Measurements from ENCODE around the gene GLE1.
A peak's percentile ranks its signal among the peaks of the same experiment; 100 is the strongest.

GLE1 gene

GRCh38 chr9:128552744-128553440 lies 48.4 kb downstream of the GLE1 start:
- no peak for TF ChIP-seq GATA2 (IDR thresholded peaks at IDR 0.05; ENCODE audit: low read depth, low read length)
- no peak for TF ChIP-seq GATA3 (IDR thresholded peaks at IDR 0.05; ENCODE audit: low read depth, low read length)

- no peak for TF ChIP-seq GATA2 (IDR thresholded peaks at IDR 0.05; ENCODE audit: low read depth, low read length)
- TF ChIP-seq GATA3 (IDR thresholded peaks at IDR 0.05; ENCODE audit: low read depth, low read length), result no peak
Measured at GRCh38 chr9:128553728-128554127, 49.2 kb downstream of the GLE1 start.

- no peak; the same call in 1 of the 2 replicates for TF ChIP-seq GATA2 (IDR thresholded peaks at IDR 0.05; ENCODE audit: low read depth, low read length)
- TF ChIP-seq GATA3 (IDR thresholded peaks at IDR 0.05; ENCODE audit: low read depth, low read length), result no peak
Measured at GRCh38 chr9:128554155-128554862, 49.8 kb downstream of the GLE1 start.

- TF ChIP-seq GATA3 (IDR thresholded peaks at IDR 0.05; ENCODE audit: low read depth, low read length) (no peak), GATA2 (IDR thresholded peaks at IDR 0.05; ENCODE audit: low read depth, low read length) (no peak)
Measured at GRCh38 chr9:128555180-128555721, 50.7 kb downstream of the GLE1 start.

- TF ChIP-seq GATA3 (IDR thresholded peaks at IDR 0.05; ENCODE audit: low read depth, low read length), result no peak
- TF ChIP-seq GATA2 (IDR thresholded peaks at IDR 0.05; ENCODE audit: low read depth, low read length), result no peak
Measured at GRCh38 chr9:128556276-128556675, 51.8 kb downstream of the GLE1 start.

- TF ChIP-seq GATA2 (IDR thresholded peaks at IDR 0.05; ENCODE audit: low read depth, low read length) (no peak), GATA3 (IDR thresholded peaks at IDR 0.05; ENCODE audit: low read depth, low read length) (no peak)
Measured at GRCh38 chr9:128556926-128557634, 52.6 kb downstream of the GLE1 start.

- peak; percentile 88 for TF ChIP-seq GATA2 (IDR thresholded peaks at IDR 0.05; ENCODE audit: low read depth, low read length)
- no peak for TF ChIP-seq GATA3 (IDR thresholded peaks at IDR 0.05; ENCODE audit: low read depth, low read length)
Measured at GRCh38 chr9:128558431-128559310, 54.2 kb downstream of the GLE1 start.

- TF ChIP-seq GATA2 (IDR thresholded peaks at IDR 0.05; ENCODE audit: low read depth, low read length) (no peak), GATA3 (IDR thresholded peaks at IDR 0.05; ENCODE audit: low read depth, low read length) (no peak)
Measured at GRCh38 chr9:128565578-128565977, 61.1 kb downstream of the GLE1 start.

GRCh38 chr9:128568470-128569078 lies 64.1 kb downstream of the GLE1 start:
- TF ChIP-seq GATA3 (IDR thresholded peaks at IDR 0.05; ENCODE audit: low read depth, low read length) (no peak), GATA2 (IDR thresholded peaks at IDR 0.05; ENCODE audit: low read depth, low read length) (no peak)

GRCh38 chr9:128575469-128575868 lies 71.0 kb downstream of the GLE1 start:
- TF ChIP-seq GATA2 (IDR thresholded peaks at IDR 0.05; ENCODE audit: low read depth, low read length), result no peak
- no peak for TF ChIP-seq GATA3 (IDR thresholded peaks at IDR 0.05; ENCODE audit: low read depth, low read length)

GRCh38 chr9:128575916-128576315 lies 71.4 kb downstream of the GLE1 start:
- TF ChIP-seq GATA2 (IDR thresholded peaks at IDR 0.05; ENCODE audit: low read depth, low read length), result no peak
- no peak for TF ChIP-seq GATA3 (IDR thresholded peaks at IDR 0.05; ENCODE audit: low read depth, low read length)

- TF ChIP-seq GATA2 (IDR thresholded peaks at IDR 0.05; ENCODE audit: low read depth, low read length) (no peak), GATA3 (IDR thresholded peaks at IDR 0.05; ENCODE audit: low read depth, low read length) (no peak)
Measured at GRCh38 chr9:128577206-128577605, 72.7 kb downstream of the GLE1 start.

GRCh38 chr9:128579194-128579593 lies 74.7 kb downstream of the GLE1 start:
- TF ChIP-seq GATA3 (IDR thresholded peaks at IDR 0.05; ENCODE audit: low read depth, low read length) (no peak), GATA2 (IDR thresholded peaks at IDR 0.05; ENCODE audit: low read depth, low read length) (no peak)
